HG03442 (cell line): ENCODE measurements around the gene THNSL1.
"Not testable (repeated sequence)": the region's sequence is repeated elsewhere in the genome, so short reads cannot be mapped to it uniquely, and the experiment has no call there.

Experiments
- ATAC-seq: cut with Tn5 transposase; IDR thresholded peaks from one replicate; pipeline ENCODE4 v1.9.1; 2021; ENCODE audit warnings: mild to moderate bottlenecking, moderate library complexity; ENCODE audit not compliant: unreplicated experiment

The THNSL1 gene

GRCh38 chr10:24993237-24993958, 23.0 kb upstream of the THNSL1 start:
- ATAC-seq, result no peak

- ATAC-seq, result no peak
These were observed 21.3 kb upstream of the THNSL1 start for GRCh38 chr10:24995072-24995471.

- no peak for ATAC-seq
These were observed 18.4 kb upstream of the THNSL1 start for GRCh38 chr10:24998044-24998443.

GRCh38 chr10:25011591-25011990, 4.8 kb upstream of the THNSL1 start:
- ATAC-seq, result not testable (repeated sequence)

GRCh38 chr10:25014579-25014978, 1.8 kb upstream of the THNSL1 start:
- no peak for ATAC-seq

- peak; percentile 60 for ATAC-seq
These were observed 510 bp upstream of the THNSL1 start, which contains the start of gene ENKUR for GRCh38 chr10:25015828-25016375. ENKUR (minus strand) TSS chr10:25016158; CDS start chr10:25015936, 222 bp downstream.

- peak; percentile 0 for ATAC-seq
These were observed 760 bp downstream of the THNSL1 start for GRCh38 chr10:25017154-25017590.

- ATAC-seq, result no peak
These were observed 1.2 kb downstream of the THNSL1 start for GRCh38 chr10:25017661-25018060.

- ATAC-seq, result no peak
These were observed 2.3 kb downstream of the THNSL1 start for GRCh38 chr10:25018703-25019102.

- no peak for ATAC-seq
These were observed 6.9 kb downstream of the THNSL1 start for GRCh38 chr10:25023278-25023677.

GRCh38 chr10:25024528-25024927, 8.1 kb downstream of the THNSL1 start:
- ATAC-seq, result no peak

- no peak for ATAC-seq
These were observed 10.1 kb downstream of the THNSL1 start for GRCh38 chr10:25026463-25026862.

- no peak for ATAC-seq
These were observed 12.3 kb downstream of the THNSL1 start for GRCh38 chr10:25028711-25029110.

- ATAC-seq, result no peak
These were observed 13.1 kb downstream of the THNSL1 start for GRCh38 chr10:25029519-25029918.

GRCh38 chr10:25036381-25036780, 20.0 kb downstream of the THNSL1 start:
- peak; percentile 55 for ATAC-seq

- ATAC-seq, result no peak
These were observed 21.9 kb downstream of the THNSL1 start for GRCh38 chr10:25038325-25038724.

GRCh38 chr10:25039531-25039930, 23.1 kb downstream of the THNSL1 start:
- ATAC-seq, result no peak

- ATAC-seq, result no peak
These were observed 30.2 kb downstream of the THNSL1 start for GRCh38 chr10:25046641-25047040.

GRCh38 chr10:25047088-25047487, 30.7 kb downstream of the THNSL1 start:
- no peak for ATAC-seq

- ATAC-seq, result no peak
These were observed 31.3 kb downstream of the THNSL1 start for GRCh38 chr10:25047591-25048301.

- no peak for ATAC-seq
These were observed 32.0 kb downstream of the THNSL1 start for GRCh38 chr10:25048450-25048849.

- no peak for ATAC-seq
These were observed 33.6 kb downstream of the THNSL1 start for GRCh38 chr10:25049966-25050365.
